ENCODE results near the gene PCDHGA9. TPM values are rescaled to one million over a fixed set of nuclear protein-coding genes. Genes with fewer than 3 reads are reported as not detected.

PCDHGA9 gene
- total RNA-seq, 6 experiments from 2014 or later = 1.0 to 2.5 (median 1.3) TPM

DNA sequence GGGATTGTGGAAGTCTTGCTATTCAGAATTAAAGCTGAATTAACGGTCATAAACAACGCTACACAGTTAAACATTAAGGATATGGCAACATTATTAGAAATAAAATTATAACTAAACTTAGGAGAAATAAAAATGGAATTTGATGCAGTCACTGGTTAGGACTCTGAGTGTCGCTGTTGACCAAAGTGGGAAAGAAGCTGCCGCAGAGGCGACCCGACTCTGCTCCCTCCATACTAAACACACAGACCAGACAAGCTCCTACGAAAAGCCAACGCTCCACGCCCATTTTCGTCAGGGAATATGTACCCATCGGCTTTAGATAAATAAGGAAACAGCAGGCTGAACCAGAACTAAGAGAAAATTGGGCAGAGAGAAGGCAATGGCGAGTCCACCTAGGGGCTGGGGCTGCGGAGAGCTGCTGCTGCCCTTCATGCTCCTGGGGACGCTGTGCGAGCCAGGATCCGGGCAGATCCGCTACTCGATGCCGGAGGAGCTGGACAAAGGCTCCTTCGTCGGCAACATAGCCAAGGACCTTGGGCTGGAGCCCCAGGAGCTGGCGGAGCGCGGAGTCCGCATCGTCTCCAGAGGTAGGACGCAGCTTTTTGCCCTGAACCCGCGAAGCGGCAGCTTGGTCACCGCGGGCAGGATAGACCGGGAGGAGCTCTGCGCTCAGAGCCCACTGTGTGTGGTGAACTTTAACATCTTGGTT lies 38.5 kb upstream of the PCDHGA9 start, which contains the start of gene PCDHGA5:
Gene PCDHGA5, plus strand, starts transcription at position 211 of the 709 bp plus-strand sequence. Its CDS starts 169 bp downstream, at position 380.
- Histone ChIP-seq H3K36me3 (no peaks in the 10 kb centered on the region), H3K4me3 (no peak within 1 kb of the TSS), H3K9me3 (peaks cover 0 to 13% (median 1%) of the 10 kb centered on the region in 4 donors), H3K4me1 (no peaks in the 10 kb centered on the region), H3K27me3 (peaks cover 0 to 3% of the 10 kb centered on the region in 2 donors), H3K27ac (no peak within 1 kb of the TSS)
- intact Hi-C loops (cut with DNase I) = no loop called here
- WGBS (ENCODE audit: insufficient coverage, low coverage, low lambda C conversion rate, missing lambda C conversion rate) = 16% methylated on average over 20 of the region's 34 CpGs
- ATAC-seq = no peak
- DNase-seq = no peak
- TF ChIP-seq POLR2A (IDR thresholded peaks at IDR 0.05) = no peak

GRCh38 chr5:141366016-141366896 lies 36.3 kb upstream of the PCDHGA9 start:
- intact Hi-C loops (cut with DNase I) = no loop called here
- no peak for DNase-seq
- Histone ChIP-seq H3K4me1 (no peaks in the 10 kb centered on the region), H3K36me3 (no peaks in the 10 kb centered on the region), H3K27ac (no peak overlapping the region), H3K9me3 (peaks cover 0 to 13% (median 1%) of the 10 kb centered on the region in 4 donors), H3K27me3 (no peaks in the 10 kb centered on the region), H3K4me3 (no peak overlapping the region)
- no peak for ATAC-seq
- TF ChIP-seq POLR2A (IDR thresholded peaks at IDR 0.05) = no peak
- TF ChIP-seq, protein P1, sequence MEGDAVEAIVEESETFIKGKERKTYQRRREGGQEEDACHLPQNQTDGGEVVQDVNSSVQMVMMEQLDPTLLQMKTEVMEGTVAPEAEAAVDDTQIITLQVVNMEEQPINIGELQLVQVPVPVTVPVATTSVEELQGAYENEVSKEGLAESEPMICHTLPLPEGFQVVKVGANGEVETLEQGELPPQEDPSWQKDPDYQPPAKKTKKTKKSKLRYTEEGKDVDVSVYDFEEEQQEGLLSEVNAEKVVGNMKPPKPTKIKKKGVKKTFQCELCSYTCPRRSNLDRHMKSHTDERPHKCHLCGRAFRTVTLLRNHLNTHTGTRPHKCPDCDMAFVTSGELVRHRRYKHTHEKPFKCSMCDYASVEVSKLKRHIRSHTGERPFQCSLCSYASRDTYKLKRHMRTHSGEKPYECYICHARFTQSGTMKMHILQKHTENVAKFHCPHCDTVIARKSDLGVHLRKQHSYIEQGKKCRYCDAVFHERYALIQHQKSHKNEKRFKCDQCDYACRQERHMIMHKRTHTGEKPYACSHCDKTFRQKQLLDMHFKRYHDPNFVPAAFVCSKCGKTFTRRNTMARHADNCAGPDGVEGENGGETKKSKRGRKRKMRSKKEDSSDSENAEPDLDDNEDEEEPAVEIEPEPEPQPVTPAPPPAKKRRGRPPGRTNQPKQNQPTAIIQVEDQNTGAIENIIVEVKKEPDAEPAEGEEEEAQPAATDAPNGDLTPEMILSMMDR (IDR thresholded peaks at IDR 0.05) = no peak
- WGBS (ENCODE audit: insufficient coverage, low coverage, low lambda C conversion rate, missing lambda C conversion rate) = 20% methylated on average over 17 of the region's 46 CpGs

- Histone ChIP-seq H3K4me1 (no peaks in the 10 kb centered on the region), H3K9me3 (peaks cover 0 to 13% (median 4%) of the 10 kb centered on the region in 4 donors), H3K4me3 (peak within 1 kb of the TSS in 2 of 3 donors; percentile 7 to 30), H3K36me3 (no peaks in the 10 kb centered on the region), H3K27ac (no peak within 1 kb of the TSS), H3K27me3 (no peaks in the 10 kb centered on the region)
- WGBS (ENCODE audit: insufficient coverage, low coverage, low lambda C conversion rate, missing lambda C conversion rate) = 17% methylated on average over 30 of the region's 32 CpGs
- no peak for TF ChIP-seq POLR2A (IDR thresholded peaks at IDR 0.05)
- TF ChIP-seq, protein P1 (IDR thresholded peaks at IDR 0.05) = peak in 3 of 4 donors; percentile 8 to 24 (median 17)
- ATAC-seq (peak; percentile 75 to 86 (median 80)), DNase-seq (no peak)
- intact Hi-C loops (cut with DNase I) = no loop called here
These were observed 32.4 kb upstream of the PCDHGA9 start, which contains the start of gene PCDHGB3 for GRCh38 chr5:141369994-141370848. TSS of gene PCDHGB3 (plus strand) at chr5:141370242. CDS start at chr5:141370395, 153 bp downstream.

DNA sequence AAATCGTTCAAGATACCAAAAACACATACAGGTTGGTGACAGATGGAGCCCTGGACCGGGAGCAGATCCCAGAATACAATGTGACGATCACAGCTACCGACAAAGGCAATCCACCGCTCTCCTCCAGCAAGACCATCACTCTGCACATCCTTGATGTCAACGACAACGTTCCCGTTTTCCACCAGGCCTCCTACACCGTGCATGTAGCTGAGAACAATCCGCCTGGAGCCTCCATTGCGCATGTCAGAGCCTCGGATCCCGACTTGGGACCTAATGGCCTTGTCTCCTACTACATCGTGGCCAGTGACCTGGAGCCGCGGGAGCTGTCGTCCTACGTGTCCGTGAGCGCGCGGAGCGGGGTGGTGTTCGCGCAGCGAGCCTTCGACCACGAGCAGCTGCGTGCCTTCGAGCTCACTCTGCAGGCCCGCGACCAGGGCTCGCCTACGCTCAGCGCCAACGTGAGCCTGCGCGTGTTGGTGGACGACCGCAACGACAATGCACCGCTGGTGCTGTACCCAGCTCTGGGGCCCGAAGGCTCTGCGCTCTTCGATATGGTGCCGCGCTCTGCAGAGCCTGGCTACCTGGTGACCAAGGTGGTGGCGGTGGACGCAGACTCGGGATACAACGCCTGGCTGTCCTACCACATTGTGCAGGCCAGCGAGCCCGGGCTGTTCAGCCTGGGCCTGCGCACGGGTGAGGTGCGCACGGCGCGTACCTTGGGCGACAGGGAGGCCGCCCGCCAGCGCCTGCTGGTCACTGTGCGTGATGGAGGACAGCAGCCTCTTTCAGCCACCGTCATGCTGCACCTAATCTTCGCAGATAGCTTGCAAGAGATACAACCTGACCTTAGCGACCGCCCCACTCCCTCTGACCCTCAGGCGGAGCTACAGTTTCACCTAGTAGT lies 30.8 kb upstream of the PCDHGA9 start:
- H3K4me1 ChIP-seq = no peaks in the 10 kb centered on the region
- intact Hi-C loops (cut with DNase I) = no loop called here
- peaks cover 0 to 10% (median 6%) of the 10 kb centered on the region in 4 donors for H3K9me3 ChIP-seq
- ATAC-seq (no peak), DNase-seq (no peak)
- no peak overlapping the region for H3K27ac ChIP-seq
- WGBS (ENCODE audit: insufficient coverage, low coverage, low lambda C conversion rate, missing lambda C conversion rate) = 34% methylated on average over 16 of the region's 69 CpGs
- no peak overlapping the region for H3K4me3 ChIP-seq
- H3K36me3 ChIP-seq = no peaks in the 10 kb centered on the region
- TF ChIP-seq, protein P1 (IDR thresholded peaks at IDR 0.05) = no peak
- TF ChIP-seq POLR2A (IDR thresholded peaks at IDR 0.05) = no peak
- no peaks in the 10 kb centered on the region for H3K27me3 ChIP-seq

Measured in right lobe of liver (tissue), 6 donors.